K562 (cell line): ENCODE data around the gene KHDRBS2.

Experiments
- CTCF ChIP-seq, 3 experiments: IDR thresholded peaks in 2 of 3; conservative IDR thresholded peaks in 1 of 3; 2 replicates each; pipeline ENCODE4 v1.5.1; 2011 to 2012; ENCODE audit warnings: low read length in 3 of 3, mild to moderate bottlenecking in 3 of 3, control low read depth in 2 of 3, improper control_type of control experiment in 1 of 3, inconsistent platforms in 1 of 3, low read depth in 1 of 3, mixed read lengths in 1 of 3, moderate library complexity in 1 of 3; ENCODE audit not compliant: insufficient read depth in 2 of 3
- MTA2 ChIP-seq: fragments of 450-650 bp; IDR thresholded peaks from 2 replicates; pipeline ENCODE4 v1.6.1; 2016; ENCODE audit warnings: low read depth
- POLR2A ChIP-seq: fragments of 450-650 bp; conservative IDR thresholded peaks from 2 replicates; pipeline ENCODE4 v1.6.1; 2016
- SP1 ChIP-seq: sonication (generic); formaldehyde crosslinking; IDR thresholded peaks from 2 replicates; pipeline ENCODE4 v1.8.1; 2022; ENCODE audit warnings: mild to moderate bottlenecking, missing genetic modification reagents
- SP2 ChIP-seq: IDR thresholded peaks from 2 replicates; pipeline ENCODE4 v1.6.1; 2011; ENCODE audit warnings: mild to moderate bottlenecking, low read depth, low read length, moderate library complexity; ENCODE audit not compliant: poor library complexity, severe bottlenecking; ENCODE audit errors: extremely low read depth
- YBX1 ChIP-seq: fragments of 450-650 bp; IDR thresholded peaks from 2 replicates; pipeline ENCODE4 v1.7.1; 2016; ENCODE audit warnings: mild to moderate bottlenecking
- YY1 ChIP-seq, 3 experiments: IDR thresholded peaks; 2 replicates each; pipeline ENCODE4 v1.6.1; 2011; ENCODE audit warnings: low read length in 2 of 3, mild to moderate bottlenecking in 2 of 3, moderate library complexity in 2 of 3, borderline replicate concordance in 1 of 3, control low read depth in 1 of 3, low read depth in 1 of 3; ENCODE audit not compliant: insufficient read depth in 3 of 3, insufficient replicate concordance in 2 of 3, control insufficient read depth in 1 of 3, insufficient read length in 1 of 3; ENCODE audit errors: extremely low read depth in 1 of 3
- ZBTB33 ChIP-seq: sonication (generic); formaldehyde crosslinking; IDR thresholded peaks from 2 replicates; pipeline ENCODE4 v1.8.1; 2023; ENCODE audit warnings: mild to moderate bottlenecking, missing genetic modification reagents

DNA sequence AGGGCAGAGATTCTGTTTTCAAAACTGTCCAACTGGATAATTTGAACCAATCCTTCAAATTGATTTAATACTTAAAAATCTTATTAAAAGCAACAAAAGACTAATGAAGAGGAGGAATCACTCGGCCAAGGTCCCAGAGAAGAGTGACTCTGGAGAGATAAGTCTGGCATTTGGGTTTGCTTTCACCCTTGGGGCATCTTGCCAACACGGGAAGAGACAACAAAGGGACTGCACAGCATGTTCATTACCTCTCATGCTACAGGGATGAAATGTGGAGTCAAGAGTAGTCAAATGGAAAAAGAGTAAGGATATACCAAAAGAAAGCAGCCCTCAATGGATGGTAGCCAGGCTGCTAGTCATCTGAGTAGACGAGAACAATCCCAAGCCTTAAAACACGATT lies 68.2 kb downstream of the KHDRBS2 start:
- no peak for TF ChIP-seq POLR2A
- TF ChIP-seq SP2: no peak
- no peak for TF ChIP-seq ZBTB33
- TF ChIP-seq YY1 (IDR thresholded peaks at IDR 0.05; ENCODE audit: borderline replicate concordance in 1 of 3, control insufficient read depth in 1 of 3, extremely low read depth in 1 of 3, insufficient read depth in 3 of 3, insufficient read length in 1 of 3, insufficient replicate concordance in 2 of 3, low read depth in 1 of 3, low read length in 2 of 3): no peak
- TF ChIP-seq SP1: no peak
- TF ChIP-seq CTCF (IDR thresholded peaks at IDR 0.05 in 2 of 3, conservative IDR thresholded peaks at IDR 0.05 in 1 of 3; ENCODE audit: insufficient read depth in 2 of 3, low read depth in 1 of 3, low read length in 3 of 3): no peak
- TF ChIP-seq YBX1: no peak
- no peak for TF ChIP-seq MTA2
